Tibial artery (tissue), 4 donors: ENCODE measurements around the gene SSR1.

ENCODE experiments used
- DNase-seq, 2 donors: peaks; one replicate each; pipeline ENCODE4 v3.0.0-alpha.2; 2019
- H3K27ac ChIP-seq, 2 donors: fragments of 200-600 bp; sonication (generic) in 1 of 2; 1 replicate in 1 of 2; 2 replicates in 1 of 2; pipeline ENCODE4 v1.5.1; 2018 to 2019; ENCODE audit warnings: mild to moderate bottlenecking in 1 of 2
- H3K27me3 ChIP-seq, 2 donors: fragments of 200-600 bp; sonication (generic) in 1 of 2; one replicate each; pipeline versions ENCODE4 v1.5.1 to v1.6.0; 2016 to 2019
- H3K36me3 ChIP-seq, 3 donors: fragments of 200-600 bp; sonication (generic) in 2 of 3; one replicate each; pipeline ENCODE4 v1.5.1; 2016 to 2019; ENCODE audit warnings: mild to moderate bottlenecking in 2 of 3
- H3K4me1 ChIP-seq, 4 donors: fragments of 200-600 bp; sonication (generic) in 2 of 4; 1 replicate in 3 of 4; 2 replicates in 1 of 4; pipeline ENCODE4 v1.5.1; 2016 to 2019
- H3K4me3 ChIP-seq, 2 donors: fragments of 200-600 bp; sonication (generic) in 1 of 2; 1 replicate in 1 of 2; 2 replicates in 1 of 2; pipeline ENCODE4 v1.5.1; 2018 to 2019; ENCODE audit warnings: mild to moderate bottlenecking in 2 of 2
- H3K9me3 ChIP-seq, 3 donors: fragments of 200-600 bp; sonication (generic) in 1 of 3; one replicate each; pipeline ENCODE4 v1.5.1; 2016 to 2019
- intact Hi-C: fragments of 100-400 bp; cut with DNase I; formaldehyde crosslinking; loops from one replicate; pipeline ENCODE4 v1.15.0; 2023; ENCODE audit warnings: low total_unique reads
- TF ChIP-seq, protein P1 (sequence below), 2 experiments: fragments of 200-600 bp in 1 of 2; fragments of 450-650 bp in 1 of 2; IDR thresholded peaks; one replicate each; pipeline ENCODE4 v1.5.1; 2017 to 2019; ENCODE audit warnings: antibody characterized with exemption in 2 of 2, mild to moderate bottlenecking in 1 of 2, moderate library complexity in 1 of 2

SSR1 gene

DNA sequence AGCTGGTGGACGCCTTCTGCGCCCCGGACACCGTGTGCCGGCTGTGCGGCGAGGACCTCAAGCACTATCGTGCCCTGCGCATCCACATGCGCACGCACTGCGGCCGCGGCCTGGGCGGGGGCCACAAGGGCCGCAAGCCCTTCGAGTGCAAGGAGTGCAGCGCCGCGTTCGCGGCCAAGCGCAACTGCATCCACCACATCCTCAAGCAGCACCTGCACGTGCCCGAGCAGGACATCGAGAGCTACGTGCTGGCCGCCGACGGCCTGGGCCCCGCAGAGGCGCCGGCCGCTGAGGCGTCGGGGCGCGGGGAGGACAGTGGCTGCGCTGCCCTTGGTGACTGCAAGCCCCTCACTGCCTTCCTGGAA is 82.7 kb downstream of the SSR1 start:
- Histone ChIP-seq H3K9me3 (no peaks in the 10 kb centered on the region), H3K27me3 (no peaks in the 10 kb centered on the region), H3K4me1 (peaks cover 0 to 9% (median 0%) of the 10 kb centered on the region in 4 donors), H3K4me3 (no peak overlapping the region), H3K36me3 (peaks cover 68 to 90% (median 69%) of the 10 kb centered on the region in 3 donors), H3K27ac (no peak overlapping the region)
- no peak for DNase-seq
- TF ChIP-seq, protein P1, sequence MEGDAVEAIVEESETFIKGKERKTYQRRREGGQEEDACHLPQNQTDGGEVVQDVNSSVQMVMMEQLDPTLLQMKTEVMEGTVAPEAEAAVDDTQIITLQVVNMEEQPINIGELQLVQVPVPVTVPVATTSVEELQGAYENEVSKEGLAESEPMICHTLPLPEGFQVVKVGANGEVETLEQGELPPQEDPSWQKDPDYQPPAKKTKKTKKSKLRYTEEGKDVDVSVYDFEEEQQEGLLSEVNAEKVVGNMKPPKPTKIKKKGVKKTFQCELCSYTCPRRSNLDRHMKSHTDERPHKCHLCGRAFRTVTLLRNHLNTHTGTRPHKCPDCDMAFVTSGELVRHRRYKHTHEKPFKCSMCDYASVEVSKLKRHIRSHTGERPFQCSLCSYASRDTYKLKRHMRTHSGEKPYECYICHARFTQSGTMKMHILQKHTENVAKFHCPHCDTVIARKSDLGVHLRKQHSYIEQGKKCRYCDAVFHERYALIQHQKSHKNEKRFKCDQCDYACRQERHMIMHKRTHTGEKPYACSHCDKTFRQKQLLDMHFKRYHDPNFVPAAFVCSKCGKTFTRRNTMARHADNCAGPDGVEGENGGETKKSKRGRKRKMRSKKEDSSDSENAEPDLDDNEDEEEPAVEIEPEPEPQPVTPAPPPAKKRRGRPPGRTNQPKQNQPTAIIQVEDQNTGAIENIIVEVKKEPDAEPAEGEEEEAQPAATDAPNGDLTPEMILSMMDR (IDR thresholded peaks at IDR 0.05) = no peak
- intact Hi-C loops = loop anchor here (10.0 kb wide), 1 partner anchor 116 kb away; no protein-coding TSS in a partner anchor

DNA sequence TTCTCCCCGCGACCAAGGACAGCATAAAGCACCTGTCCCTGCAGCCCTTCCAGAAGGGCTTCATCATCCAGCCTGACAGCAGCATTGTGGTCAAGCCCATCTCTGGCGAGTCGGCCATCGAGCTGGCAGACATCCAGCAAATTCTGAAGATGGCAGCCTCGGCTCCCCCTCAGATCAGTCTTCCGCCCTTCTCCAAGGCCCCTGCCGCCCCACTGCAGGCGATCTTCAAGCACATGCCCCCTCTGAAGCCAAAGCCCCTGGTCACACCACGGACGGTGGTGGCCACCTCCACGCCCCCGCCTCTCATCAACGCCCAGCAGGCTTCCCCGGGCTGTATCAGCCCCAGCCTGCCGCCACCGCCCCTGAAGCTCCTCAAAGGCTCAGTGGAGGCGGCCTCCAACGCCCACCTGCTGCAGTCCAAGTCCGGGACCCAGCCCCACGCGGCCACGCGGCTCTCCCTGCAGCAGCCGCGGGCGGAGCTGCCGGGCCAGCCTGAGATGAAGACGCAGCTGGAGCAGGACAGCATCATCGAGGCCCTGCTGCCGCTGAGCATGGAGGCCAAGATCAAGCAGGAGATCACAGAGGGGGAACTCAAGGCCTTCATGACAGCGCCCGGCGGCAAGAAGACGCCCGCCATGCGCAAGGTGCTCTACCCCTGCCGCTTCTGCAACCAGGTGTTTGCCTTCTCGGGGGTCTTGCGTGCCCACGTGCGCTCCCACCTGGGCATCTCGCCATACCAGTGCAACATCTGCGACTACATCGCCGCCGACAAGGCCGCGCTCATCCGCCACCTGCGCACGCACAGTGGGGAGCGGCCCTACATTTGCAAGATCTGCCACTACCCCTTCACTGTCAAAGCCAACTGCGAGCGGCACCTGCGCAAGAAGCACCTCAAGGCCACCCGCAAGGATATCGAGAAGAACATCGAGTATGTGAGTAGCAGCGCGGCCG is 83.3 kb downstream of the SSR1 start:
- DNase-seq = no peak

DNA sequence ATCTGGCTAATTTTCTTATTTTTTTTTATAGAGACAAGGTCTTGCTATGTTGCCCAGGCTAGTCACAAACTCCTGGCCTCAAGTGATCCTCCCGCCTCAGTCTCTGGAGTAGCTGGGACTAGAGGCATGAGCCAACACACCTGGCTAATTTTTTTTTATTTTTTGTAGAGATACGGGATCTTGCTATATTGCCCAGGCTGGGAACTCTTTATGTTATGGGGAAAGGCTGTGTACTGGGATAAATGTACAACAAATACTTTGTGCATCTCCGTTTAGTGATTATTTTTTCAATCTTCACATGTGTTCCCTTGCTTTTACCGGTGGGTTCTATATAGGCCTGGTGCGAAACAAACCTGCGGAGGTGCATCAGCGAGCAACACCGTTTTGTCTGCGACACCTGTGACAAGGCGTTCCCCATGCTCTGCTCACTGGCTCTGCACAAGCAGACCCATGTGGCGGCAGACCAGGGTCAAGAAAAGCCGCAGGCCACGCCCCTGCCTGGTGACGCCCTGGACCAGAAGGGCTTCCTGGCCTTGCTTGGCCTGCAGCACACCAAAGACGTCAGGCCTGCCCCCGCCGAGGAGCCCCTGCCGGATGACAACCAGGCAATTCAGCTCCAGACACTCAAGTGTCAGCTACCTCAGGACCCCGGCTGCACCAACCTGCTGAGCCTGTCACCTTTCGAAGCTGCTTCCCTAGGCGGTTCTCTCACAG is 84.2 kb downstream of the SSR1 start:
- no peak overlapping the region for H3K4me3 ChIP-seq
- H3K36me3 ChIP-seq = peaks cover 67 to 90% (median 71%) of the 10 kb centered on the region in 3 donors
- no peak for DNase-seq
- no peak overlapping the region for H3K27ac ChIP-seq
- no peaks in the 10 kb centered on the region for H3K27me3 ChIP-seq
- H3K9me3 ChIP-seq = no peaks in the 10 kb centered on the region
- intact Hi-C loops = no loop called here
- H3K4me1 ChIP-seq = no peaks in the 10 kb centered on the region
- TF ChIP-seq, protein P1 (IDR thresholded peaks at IDR 0.05) = no peak

More for the DNA sequence above, 83.3 kb downstream of the SSR1 start:
- peaks cover 68 to 90% (median 74%) of the 10 kb centered on the region in 3 donors for H3K36me3 ChIP-seq
- intact Hi-C loops = loop anchor here (10.0 kb wide), 1 partner anchor 115 kb away; no protein-coding TSS in a partner anchor
- no peaks in the 10 kb centered on the region for H3K27me3 ChIP-seq
- H3K27ac ChIP-seq = no peak overlapping the region
- no peak overlapping the region for H3K4me3 ChIP-seq
- no peaks in the 10 kb centered on the region for H3K9me3 ChIP-seq
- H3K4me1 ChIP-seq = peaks cover 0 to 2% (median 0%) of the 10 kb centered on the region in 4 donors
- TF ChIP-seq, protein P1 (IDR thresholded peaks at IDR 0.05) = no peak

DNA sequence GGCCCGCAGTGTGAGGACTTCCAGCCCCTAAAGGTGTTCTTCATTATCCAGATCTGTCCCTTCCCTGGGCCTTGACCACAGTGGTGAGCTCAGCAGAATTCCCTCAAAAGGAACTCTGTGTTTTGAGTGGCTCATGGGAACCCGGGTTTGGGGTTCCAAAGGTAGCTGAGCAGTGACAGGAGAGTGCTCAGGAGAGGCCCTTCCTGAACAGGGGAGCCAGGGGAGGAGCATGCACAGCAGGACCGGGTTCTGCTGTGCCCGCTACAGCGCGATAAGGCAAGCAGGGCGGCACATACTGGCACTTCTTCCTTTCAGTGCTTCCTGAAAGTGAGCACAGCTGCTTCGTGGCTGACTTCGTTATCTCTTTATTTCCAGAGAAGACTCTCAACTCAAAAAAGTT is 88.3 kb downstream of the SSR1 start:
- TF ChIP-seq, protein P1 (IDR thresholded peaks at IDR 0.05) = no peak
- H3K36me3 ChIP-seq = peaks cover 38 to 63% (median 43%) of the 10 kb centered on the region in 3 donors
- intact Hi-C loops = no loop called here

DNA sequence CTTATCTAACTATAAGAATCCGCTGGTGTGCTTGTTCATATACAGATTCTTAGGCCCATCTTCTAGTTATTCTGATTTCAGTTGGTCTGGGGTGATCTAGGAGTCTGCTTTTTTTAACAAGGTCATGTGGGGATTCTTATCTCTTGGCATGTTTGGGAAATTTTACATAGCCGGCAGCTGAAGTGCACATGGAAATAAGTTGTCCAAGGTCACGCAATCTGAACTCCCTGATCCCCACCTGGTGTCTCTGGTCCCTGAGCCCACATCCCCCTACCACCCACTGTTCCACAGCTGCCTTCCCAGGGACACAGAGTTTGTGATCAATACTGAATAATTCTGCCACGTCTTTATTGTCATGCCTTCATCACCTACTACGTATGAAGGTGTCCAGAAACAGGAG is 90.8 kb downstream of the SSR1 start:
- DNase-seq = no peak
- no peaks in the 10 kb centered on the region for H3K9me3 ChIP-seq
- TF ChIP-seq, protein P1 (IDR thresholded peaks at IDR 0.05) = no peak
- H3K36me3 ChIP-seq = peaks cover 23 to 43% (median 23%) of the 10 kb centered on the region in 3 donors
- H3K27me3 ChIP-seq = no peaks in the 10 kb centered on the region
- no peaks in the 10 kb centered on the region for H3K4me1 ChIP-seq
- no peak overlapping the region for H3K27ac ChIP-seq
- intact Hi-C loops = no loop called here
- H3K4me3 ChIP-seq = no peak overlapping the region

More for the DNA sequence above, 88.3 kb downstream of the SSR1 start:
- H3K4me1 ChIP-seq = no peaks in the 10 kb centered on the region
- no peak overlapping the region for H3K27ac ChIP-seq
- no peak overlapping the region for H3K4me3 ChIP-seq
- DNase-seq = no peak
- H3K27me3 ChIP-seq = no peaks in the 10 kb centered on the region
- H3K9me3 ChIP-seq = no peaks in the 10 kb centered on the region
